ENCODE measurements around the gene ADGRD2. TPM values are rescaled to one million over a fixed set of nuclear protein-coding genes. Genes with fewer than 3 reads are reported as not detected.

ADGRD2 gene
- total RNA-seq, 1 donor from 2014 or later: 0.31 TPM

- DNase-seq (ENCODE audit: extremely low spot score, unreplicated experiment): no peak
- TF ChIP-seq, protein P1, sequence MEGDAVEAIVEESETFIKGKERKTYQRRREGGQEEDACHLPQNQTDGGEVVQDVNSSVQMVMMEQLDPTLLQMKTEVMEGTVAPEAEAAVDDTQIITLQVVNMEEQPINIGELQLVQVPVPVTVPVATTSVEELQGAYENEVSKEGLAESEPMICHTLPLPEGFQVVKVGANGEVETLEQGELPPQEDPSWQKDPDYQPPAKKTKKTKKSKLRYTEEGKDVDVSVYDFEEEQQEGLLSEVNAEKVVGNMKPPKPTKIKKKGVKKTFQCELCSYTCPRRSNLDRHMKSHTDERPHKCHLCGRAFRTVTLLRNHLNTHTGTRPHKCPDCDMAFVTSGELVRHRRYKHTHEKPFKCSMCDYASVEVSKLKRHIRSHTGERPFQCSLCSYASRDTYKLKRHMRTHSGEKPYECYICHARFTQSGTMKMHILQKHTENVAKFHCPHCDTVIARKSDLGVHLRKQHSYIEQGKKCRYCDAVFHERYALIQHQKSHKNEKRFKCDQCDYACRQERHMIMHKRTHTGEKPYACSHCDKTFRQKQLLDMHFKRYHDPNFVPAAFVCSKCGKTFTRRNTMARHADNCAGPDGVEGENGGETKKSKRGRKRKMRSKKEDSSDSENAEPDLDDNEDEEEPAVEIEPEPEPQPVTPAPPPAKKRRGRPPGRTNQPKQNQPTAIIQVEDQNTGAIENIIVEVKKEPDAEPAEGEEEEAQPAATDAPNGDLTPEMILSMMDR (conservative IDR thresholded peaks at IDR 0.05): no peak
- peaks cover 26% of the 10 kb centered on the region for H3K36me3 Mint-ChIP-seq
- peaks cover 3% of the 10 kb centered on the region for H3K27me3 Mint-ChIP-seq
- H3K4me3 Mint-ChIP-seq: no peak overlapping the region
- no peak overlapping the region for H3K27ac Mint-ChIP-seq
- H3K4me1 Mint-ChIP-seq (ENCODE audit: unreplicated experiment): peaks cover 12% of the 10 kb centered on the region
- H3K9me3 Mint-ChIP-seq: peaks cover 5% of the 10 kb centered on the region
These were observed 38.6 kb upstream of the ADGRD2 start for GRCh38 chr9:124411514-124412227.

GRCh38 chr9:124412228-124412575, 38.0 kb upstream of the ADGRD2 start:
- Mint-ChIP-seq H3K36me3 (peaks cover 25% of the 10 kb centered on the region), H3K4me1 (ENCODE audit: unreplicated experiment) (peaks cover 12% of the 10 kb centered on the region), H3K9me3 (peaks cover 5% of the 10 kb centered on the region), H3K27ac (no peak overlapping the region), H3K27me3 (peaks cover 3% of the 10 kb centered on the region), H3K4me3 (no peak overlapping the region)
- TF ChIP-seq, protein P1 (conservative IDR thresholded peaks at IDR 0.05): no peak
- DNase-seq (ENCODE audit: extremely low spot score, unreplicated experiment): no peak

DNA sequence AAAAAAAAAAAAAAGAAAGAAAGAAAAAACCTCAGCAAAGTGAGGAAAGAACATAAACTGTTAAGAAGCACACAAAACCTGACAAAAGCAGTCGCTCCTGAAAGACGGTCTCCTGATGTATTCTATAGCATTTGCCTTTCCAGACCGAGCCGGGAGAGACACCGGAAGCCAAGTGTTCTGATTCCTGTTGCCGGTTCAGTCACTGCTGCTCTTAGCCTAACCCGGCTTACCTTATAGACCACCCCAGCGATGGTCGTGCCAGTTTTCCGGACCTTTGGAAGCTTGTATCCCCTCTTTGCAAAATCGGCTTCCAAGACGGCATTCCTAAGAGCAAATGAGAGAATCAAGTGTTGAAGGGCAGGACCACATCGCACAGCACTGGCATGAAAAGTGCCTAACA, 35.6 kb upstream of the ADGRD2 start:
- TF ChIP-seq, protein P1 (conservative IDR thresholded peaks at IDR 0.05): no peak
- Mint-ChIP-seq H3K9me3 (peaks cover 5% of the 10 kb centered on the region), H3K36me3 (peaks cover 18% of the 10 kb centered on the region), H3K4me1 (ENCODE audit: unreplicated experiment) (peaks cover 12% of the 10 kb centered on the region), H3K4me3 (peak overlapping the region; percentile 99), H3K27ac (peak overlapping the region; percentile 96), H3K27me3 (peaks cover 3% of the 10 kb centered on the region)
- peak; percentile 37 for DNase-seq (ENCODE audit: extremely low spot score, unreplicated experiment)

DNA sequence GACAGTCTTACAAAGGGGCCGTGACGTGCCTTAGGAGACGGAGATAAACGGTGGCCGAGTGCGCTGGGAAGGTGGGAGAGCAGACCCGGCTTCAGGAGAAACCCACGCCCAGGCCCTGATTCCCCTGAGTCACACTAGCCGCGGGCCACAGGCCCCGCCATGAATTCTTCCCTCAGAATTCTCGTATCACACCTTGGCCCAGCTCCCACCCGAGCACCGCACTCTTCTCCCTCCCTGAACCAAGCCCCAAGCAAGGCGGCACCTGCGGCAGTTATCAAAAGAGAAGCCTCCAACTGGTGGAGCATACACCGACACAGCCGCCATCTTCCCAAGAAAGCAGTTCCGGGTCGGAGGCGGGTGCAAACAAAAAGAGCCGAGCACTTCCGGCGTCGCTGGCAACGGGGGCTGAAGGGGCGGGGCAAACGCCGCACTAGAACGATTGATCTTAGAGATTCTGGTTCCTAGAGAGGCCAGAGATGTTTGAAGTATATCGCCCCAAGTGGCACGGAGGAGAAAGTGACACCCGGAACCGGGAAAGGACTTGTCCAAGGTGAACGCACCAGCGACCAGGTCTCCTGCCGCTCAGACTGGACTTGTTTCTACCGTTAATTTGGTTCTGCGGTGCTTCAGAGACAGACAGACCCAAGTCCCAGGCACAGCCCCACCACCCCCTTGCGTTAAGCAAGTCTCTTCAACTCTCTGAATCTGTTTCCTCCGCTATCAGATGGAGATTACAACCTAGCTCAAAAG, 35.0 kb upstream of the ADGRD2 start, which contains the start of gene PSMB7:
PSMB7 (minus strand) TSS at position 341 of the 750 bp plus-strand sequence; CDS start at position 324, 17 bp downstream.
- H3K4me1 Mint-ChIP-seq (ENCODE audit: unreplicated experiment): peaks cover 12% of the 10 kb centered on the region

DNA sequence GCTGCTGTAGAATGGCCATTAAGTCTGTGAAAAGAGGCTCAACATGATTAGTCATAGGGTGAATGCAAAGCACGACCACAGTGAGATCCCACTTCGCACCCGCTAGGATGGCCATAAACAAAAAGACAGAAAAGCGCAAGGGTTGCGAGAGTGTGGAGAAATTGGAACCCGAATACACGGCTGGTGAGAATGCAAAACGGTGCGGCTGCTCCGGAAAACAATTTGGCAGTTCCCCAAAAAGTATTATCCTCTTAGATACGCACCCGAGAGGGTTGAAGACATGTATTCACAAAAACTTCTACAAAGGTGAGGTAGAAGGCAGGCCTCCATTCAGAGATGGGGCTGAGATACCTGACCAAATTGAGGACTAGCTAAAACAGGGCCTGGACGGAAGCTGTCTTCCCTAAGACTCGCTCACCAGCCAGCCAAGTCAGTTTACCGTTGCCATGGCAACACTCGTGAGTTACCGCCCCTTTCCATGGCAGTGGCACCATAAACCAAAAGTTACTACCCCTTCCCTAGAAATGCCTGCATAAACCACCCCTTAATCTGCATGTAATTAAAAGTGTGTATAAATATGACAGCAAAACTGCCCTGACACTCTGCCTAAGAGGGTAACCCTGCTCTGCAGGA, 34.3 kb upstream of the ADGRD2 start:
- TF ChIP-seq, protein P1 (conservative IDR thresholded peaks at IDR 0.05): no peak
- Mint-ChIP-seq H3K27ac (peak overlapping the region; percentile 96), H3K9me3 (peaks cover 5% of the 10 kb centered on the region), H3K27me3 (peaks cover 3% of the 10 kb centered on the region), H3K36me3 (peaks cover 14% of the 10 kb centered on the region), H3K4me3 (peak overlapping the region; percentile 99), H3K4me1 (ENCODE audit: unreplicated experiment) (peaks cover 12% of the 10 kb centered on the region)
- peak; percentile 40 for DNase-seq (ENCODE audit: extremely low spot score, unreplicated experiment)

More for the DNA sequence above, 35.0 kb upstream of the ADGRD2 start, which contains the start of gene PSMB7:
- peaks cover 5% of the 10 kb centered on the region for H3K9me3 Mint-ChIP-seq
- peak; percentile 96 for DNase-seq (ENCODE audit: extremely low spot score, unreplicated experiment)
- TF ChIP-seq, protein P1 (conservative IDR thresholded peaks at IDR 0.05): peak; percentile 93
- H3K27me3 Mint-ChIP-seq: peaks cover 3% of the 10 kb centered on the region
- H3K27ac Mint-ChIP-seq: peak within 1 kb of the TSS; percentile 96
- H3K36me3 Mint-ChIP-seq: peaks cover 18% of the 10 kb centered on the region
- H3K4me3 Mint-ChIP-seq: peak within 1 kb of the TSS; percentile 99

All from type B pancreatic cell (in vitro differentiated cells).